Measurements from ENCODE around the gene TRIM33. TPM values are rescaled to one million over a fixed set of nuclear protein-coding genes. Genes with fewer than 3 reads are reported as not detected.

TRIM33 gene
- polyA plus RNA-seq, 1 of the 3 experiments (the other 2 are of a cell fraction), result 6.3 TPM

- Histone ChIP-seq H3K79me2 (ENCODE audit: insufficient read depth) (no peaks in the 10 kb centered on the region), H3F3A (replicated peaks; ENCODE audit: insufficient read depth) (no peaks in the 10 kb centered on the region), H3K9me3 (no peaks in the 10 kb centered on the region; the same call in 1 of the 2 replicates), H2AFZ (ENCODE audit: low read depth) (no peak overlapping the region), H4K20me1 (ENCODE audit: insufficient read depth) (no peaks in the 10 kb centered on the region), H3K27ac (ENCODE audit: low read depth in 2 of 2, low read length in 1 of 2) (no peak overlapping the region), H3K4me3 (ENCODE audit: low read depth in 2 of 2, low read length in 1 of 2) (no peak overlapping the region), H3K4me1 (ENCODE audit: control insufficient read depth in 1 of 2, insufficient read depth in 2 of 2, low read depth in 1 of 2, low read length in 1 of 2) (no peaks in the 10 kb centered on the region; a peak in 1 of 4 replicates), H3K36me3 (replicated peaks in 1 of 2; ENCODE audit: control insufficient read depth in 1 of 2, insufficient read depth in 2 of 2, low read length in 1 of 2) (peaks cover 41 to 50% of the 10 kb centered on the region in 2 experiments), H3K9ac (no peak overlapping the region), H3K9me2 (no peaks in the 10 kb centered on the region), H3K4me2 (no peak overlapping the region), H3K27me3 (ENCODE audit: insufficient read depth) (no peaks in the 10 kb centered on the region)
- ChIA-PET POLR2A (no interaction called here), CTCF (interaction anchor here (1.3 kb wide), 1 partner anchor 9 kb away, joined by 3 read pairs; no protein-coding TSS in a partner anchor)
- DNase-seq, result no peak
- TF ChIP-seq CHD2 (IDR thresholded peaks at IDR 0.05; ENCODE audit: low read length, partially characterized antibody), result no peak
- no peak for TF ChIP-seq EZH2phosphoT487 (IDR thresholded peaks at IDR 0.05; ENCODE audit: borderline replicate concordance, low read depth)
- TF ChIP-seq RXRA (IDR thresholded peaks at IDR 0.05; ENCODE audit: borderline replicate concordance, low read depth), result no peak
- no peak for TF ChIP-seq RAD21 (IDR thresholded peaks at IDR 0.05; ENCODE audit: low read length)
- TF ChIP-seq PBX3 (IDR thresholded peaks at IDR 0.05), result no peak
- no peak for TF ChIP-seq IRF3 (IDR thresholded peaks at IDR 0.05; ENCODE audit: low read depth, low read length)
Observed at GRCh38 chr1:114455102-114455785, 55.8 kb downstream of the TRIM33 start.

GRCh38 chr1:114454539-114454938 lies 56.5 kb downstream of the TRIM33 start:
- Histone ChIP-seq H3K4me1 (ENCODE audit: control insufficient read depth in 1 of 2, insufficient read depth in 2 of 2, low read depth in 1 of 2, low read length in 1 of 2) (no peaks in the 10 kb centered on the region; a peak in 1 of 4 replicates), H3K9ac (no peak overlapping the region), H3K27ac (ENCODE audit: low read depth in 2 of 2, low read length in 1 of 2) (no peak overlapping the region), H3K36me3 (replicated peaks in 1 of 2; ENCODE audit: control insufficient read depth in 1 of 2, insufficient read depth in 2 of 2, low read length in 1 of 2) (peaks cover 37 to 45% of the 10 kb centered on the region in 2 experiments), H2AFZ (ENCODE audit: low read depth) (no peak overlapping the region), H3K79me2 (ENCODE audit: insufficient read depth) (no peaks in the 10 kb centered on the region), H3K27me3 (ENCODE audit: insufficient read depth) (no peaks in the 10 kb centered on the region), H3F3A (replicated peaks; ENCODE audit: insufficient read depth) (no peaks in the 10 kb centered on the region), H4K20me1 (ENCODE audit: insufficient read depth) (no peaks in the 10 kb centered on the region), H3K9me3 (no peaks in the 10 kb centered on the region; the same call in 1 of the 2 replicates), H3K4me3 (ENCODE audit: low read depth in 2 of 2, low read length in 1 of 2) (no peak overlapping the region), H3K4me2 (no peak overlapping the region), H3K9me2 (no peaks in the 10 kb centered on the region)
- ChIA-PET CTCF (interaction anchor here (1.3 kb wide), 1 partner anchor 8 kb away, joined by 3 read pairs; no protein-coding TSS in a partner anchor), POLR2A (no interaction called here)
- TF ChIP-seq EP300 (IDR thresholded peaks at IDR 0.05; ENCODE audit: borderline replicate concordance in 1 of 2, low read depth in 1 of 2, low read length in 1 of 2) (no peak), EZH2phosphoT487 (IDR thresholded peaks at IDR 0.05; ENCODE audit: borderline replicate concordance, low read depth) (no peak), RAD21 (IDR thresholded peaks at IDR 0.05; ENCODE audit: low read length) (no peak), GATA2 (CRISPR knock-in tag; IDR thresholded peaks at IDR 0.05) (no peak), FOXJ3 (CRISPR knock-in tag; IDR thresholded peaks at IDR 0.05) (no peak)
- WGBS (ENCODE audit: low lambda C conversion rate), result 100% methylated on average over 1 of the region's 1 CpG
- no peak for DNase-seq
